Thyroid gland (tissue), 4 donors: ENCODE measurements around the gene ALOXE3.

Experiments
- CTCF ChIP-seq, 6 experiments: fragments of 200-600 bp in 3 of 6; fragments of 450-650 bp in 3 of 6; sonication (generic) in 3 of 6; IDR thresholded peaks; one replicate each; pipeline ENCODE4 v1.5.1; 2016 to 2019; ENCODE audit warnings: antibody characterized with exemption in 6 of 6, mild to moderate bottlenecking in 2 of 6, inconsistent platforms in 1 of 6, moderate library complexity in 1 of 6
- POLR2A ChIP-seq, 2 donors: fragments of 450-650 bp; IDR thresholded peaks; one replicate each; pipeline ENCODE4 v1.6.1; 2017; ENCODE audit warnings: antibody characterized with exemption in 2 of 2, mild to moderate bottlenecking in 2 of 2, moderate library complexity in 1 of 2

GRCh38 chr17:8150194-8151119, 32.1 kb upstream of the ALOXE3 start:
- TF ChIP-seq CTCF (IDR thresholded peaks at IDR 0.05), result no peak
- TF ChIP-seq POLR2A (IDR thresholded peaks at IDR 0.05), result no peak
